Astrocyte (in vitro differentiated cells and primary cell): Measurements from ENCODE around the gene MTHFD1.

Experiments used
- CTCF ChIP-seq: IDR thresholded peaks from 2 replicates; pipeline ENCODE4 v1.5.1; 2011; ENCODE audit warnings: low read depth, mild to moderate bottlenecking, inconsistent platforms, low read length, moderate library complexity; ENCODE audit not compliant: insufficient read depth
- EZH2 ChIP-seq: IDR thresholded peaks from 2 replicates; pipeline ENCODE4 v1.6.1; 2012; ENCODE audit warnings: mild to moderate bottlenecking, low read length, inconsistent platforms; ENCODE audit not compliant: insufficient read depth

GRCh38 chr14:64369201-64369600 is 19.0 kb upstream of the MTHFD1 start:
- TF ChIP-seq CTCF (no peak), EZH2 (no peak)
